Raji (cell line): ENCODE measurements around the gene PRRC2B.

ENCODE experiments used
- POLR2A ChIP-seq: IDR thresholded peaks from 2 replicates; pipeline ENCODE4 v1.6.1; 2011; ENCODE audit warnings: low read depth, low read length, control low read depth; ENCODE audit not compliant: insufficient read depth

Gene PRRC2B

DNA sequence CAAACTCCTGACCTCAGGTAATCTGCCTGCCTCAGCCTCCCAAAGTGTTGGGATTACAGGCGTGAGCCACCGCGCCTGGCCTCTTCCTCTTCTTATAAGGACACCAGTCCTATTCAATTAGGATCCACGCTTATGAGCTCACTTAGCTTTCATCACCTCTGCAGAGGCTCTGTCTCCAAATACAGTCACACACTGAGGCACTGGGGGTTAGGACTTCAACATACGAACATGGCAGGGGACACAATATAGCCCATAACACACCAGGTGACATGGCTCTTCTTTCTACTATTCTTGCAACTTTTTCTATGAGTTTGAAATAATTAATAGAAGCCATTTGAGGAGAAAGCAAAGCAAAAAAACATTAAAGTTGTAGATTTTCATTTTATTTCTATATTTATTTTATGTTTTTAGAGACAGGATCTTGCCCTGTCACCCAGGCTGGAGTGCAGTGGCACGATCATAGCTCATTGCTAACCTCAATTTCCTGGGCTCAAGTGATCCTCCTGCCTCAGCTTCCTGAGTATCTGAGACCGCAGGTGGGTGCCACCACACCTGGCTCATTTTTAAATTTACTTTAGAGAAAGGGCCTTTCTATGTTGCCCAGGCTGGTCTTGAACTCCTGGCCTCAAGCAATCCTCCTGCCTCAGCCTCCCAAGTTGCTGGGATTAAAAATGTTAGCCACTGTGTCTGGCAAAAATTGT is 145.5 kb downstream of the PRRC2B start:
- TF ChIP-seq POLR2A: no peak

DNA sequence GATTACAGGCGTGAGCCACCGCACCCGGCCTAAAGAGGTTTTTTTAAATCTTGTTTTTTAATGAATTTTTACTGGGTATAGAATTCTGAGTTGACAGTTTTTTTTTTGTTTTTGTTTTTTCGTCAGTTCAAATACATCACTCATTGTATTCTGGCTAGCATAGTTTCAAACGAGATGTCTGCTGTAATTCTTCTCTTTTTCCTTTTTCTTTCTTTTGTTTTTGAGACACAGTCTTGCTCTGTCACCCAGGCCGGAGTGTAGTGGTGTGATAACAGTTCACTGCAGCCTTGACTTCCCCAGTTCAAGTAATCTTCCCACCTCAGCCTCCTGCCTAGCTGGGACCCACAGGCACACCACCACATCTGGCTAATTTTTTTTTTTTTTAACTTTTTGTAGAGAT is 149.3 kb downstream of the PRRC2B start:
- no peak for TF ChIP-seq POLR2A

GRCh38 chr9:131545003-131545785 is 151.3 kb downstream of the PRRC2B start, which contains the start of gene PRRT1B:
Gene PRRT1B (plus strand): TSS chr9:131545523. CDS start chr9:131545616, 93 bp downstream.
- TF ChIP-seq POLR2A: no peak

DNA sequence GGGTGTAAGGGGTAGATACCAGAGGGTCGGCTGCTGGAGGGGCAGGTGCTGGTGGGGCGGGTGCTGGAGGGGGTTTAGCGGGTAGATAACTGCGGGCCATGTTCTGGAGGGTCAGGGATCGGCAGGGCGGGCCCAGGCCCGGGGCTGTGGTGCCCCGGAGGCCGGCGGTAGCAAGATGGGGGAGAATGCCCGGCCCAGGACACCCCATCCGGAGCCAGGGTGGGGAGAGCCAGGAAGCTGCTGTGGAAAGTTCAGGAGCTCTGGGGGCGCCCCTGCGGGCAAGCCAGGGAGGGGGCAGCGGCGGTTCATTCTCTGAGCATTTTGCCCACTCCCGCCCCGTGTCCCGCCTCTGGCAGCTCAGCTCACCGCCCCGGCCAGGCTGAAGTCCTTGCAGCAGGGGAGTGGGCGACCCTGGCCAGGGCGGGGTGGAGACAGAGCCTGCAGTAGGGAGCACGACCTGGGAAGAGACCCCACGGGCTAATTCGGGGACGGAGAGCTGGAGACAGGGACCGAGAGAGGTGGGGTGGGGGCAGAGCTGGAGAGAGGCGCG is 152.0 kb downstream of the PRRC2B start:
- no peak for TF ChIP-seq POLR2A

- TF ChIP-seq POLR2A: no peak
Observed at GRCh38 chr9:131546336-131547084, 152.6 kb downstream of the PRRC2B start.
